GM10248 (cell line): ENCODE results near the gene RFNG.

Source experiments
- CTCF ChIA-PET: fragments of 300-600 bp; sonication (Branson Sonifier 250); formaldehyde crosslinking; extraction: SDS; loops from one replicate; lab custom pipeline; 2021; ENCODE audit warnings: antibody characterized with exemption; lab: Yijun Ruan, JAX
- POLR2A ChIA-PET: fragments of 350-650 bp; sonication (Branson Sonifier 250); formaldehyde crosslinking; extraction: SDS; loops from one replicate; lab custom pipeline; 2020; ENCODE audit warnings: antibody characterized with exemption; lab: Yijun Ruan, JAX
- DNase-seq: peaks from one replicate; pipeline ENCODE4 v3.0.0; 2012; ENCODE audit errors: extremely low spot score
- CTCF ChIP-seq: IDR thresholded peaks from 2 replicates; pipeline ENCODE4 v1.5.1; 2012; ENCODE audit warnings: mild to moderate bottlenecking, low read depth; ENCODE audit errors: extremely low read depth, missing control alignments, control extremely low read depth

The RFNG gene

DNA sequence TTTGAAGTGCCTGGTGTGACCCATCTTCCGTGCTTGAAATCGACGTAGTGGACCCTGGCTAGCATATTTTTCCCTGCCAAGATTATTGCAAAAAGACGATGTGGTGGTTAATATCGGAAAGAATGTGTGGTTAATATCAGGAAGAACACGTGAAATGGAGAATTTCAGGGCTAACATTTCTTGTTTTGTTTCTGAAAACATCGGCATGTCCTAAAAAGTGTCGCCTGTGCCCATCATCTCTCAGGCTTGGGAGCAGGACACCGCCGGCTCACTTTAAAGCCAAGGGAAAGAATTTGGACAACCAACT lies 13.8 kb downstream of the RFNG start:
- no peak for DNase-seq
- TF ChIP-seq CTCF, result no peak
- POLR2A ChIA-PET, result interaction anchor here (0.6 to 1.6 kb wide), 9 partner anchors 12 to 262 kb away, joined by 3 to 14 read pairs (median 3); partner anchors contain the start of genes CENPX, GPS1 and LRRC45
- CTCF ChIA-PET, result interaction anchor here (0.6 to 5.6 kb wide), 33 partner anchors 9 to 388 kb away, joined by 3 to 67 read pairs (median 3); partner anchors contain the start of genes CENPX, LRRC45 and PYCR1

DNA sequence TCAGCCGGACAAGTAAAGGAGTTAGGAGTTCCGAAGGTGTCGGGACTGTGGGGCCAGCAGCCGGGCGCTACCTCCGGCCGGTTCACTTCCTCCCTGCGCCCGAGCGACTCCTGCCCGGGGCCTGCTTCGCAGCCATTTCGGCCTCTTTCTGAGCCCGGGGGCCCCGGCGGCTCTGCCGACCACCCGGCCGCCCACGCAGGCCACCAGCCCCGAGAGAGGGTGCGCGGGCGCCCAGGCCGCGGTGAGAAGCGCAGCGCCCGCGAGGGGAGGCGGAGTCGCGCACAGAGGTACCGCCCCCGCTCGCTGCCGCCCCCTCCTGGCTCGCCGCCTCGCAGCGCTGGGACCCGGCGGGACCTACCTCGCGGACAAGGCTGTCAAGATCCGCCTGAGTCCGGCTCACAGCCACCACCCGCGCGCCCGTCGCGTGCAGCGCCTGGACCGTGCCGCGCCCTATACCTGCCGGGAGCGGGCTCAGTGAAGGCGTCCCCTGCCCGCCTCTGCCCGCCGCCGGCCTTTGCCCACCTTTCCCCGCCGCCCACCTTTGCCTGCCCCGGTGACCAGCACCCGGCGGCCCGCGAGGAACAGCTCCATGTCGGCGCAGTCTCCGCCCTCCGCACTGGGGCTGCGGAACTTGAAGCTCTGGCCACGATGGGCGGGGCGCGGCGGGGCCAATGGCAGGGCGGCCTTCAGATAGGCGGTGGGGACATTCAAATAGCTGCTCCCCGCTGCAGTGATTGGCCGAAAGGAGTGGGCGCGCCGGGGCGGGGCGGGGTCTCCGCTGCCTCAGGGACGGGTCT lies 14.3 kb downstream of the RFNG start, which contains the start of gene DCXR:
Gene DCXR, minus strand, starts transcription at position 606 of the 797 bp plus-strand sequence. Its CDS starts 15 bp downstream, at position 591.
- peak; percentile 98 for DNase-seq
- peak; percentile 93 for TF ChIP-seq CTCF
- ChIA-PET POLR2A (interaction anchor here (0.6 to 1.6 kb wide), 10 partner anchors 12 to 262 kb away, joined by 3 to 14 read pairs (median 4); partner anchors contain the start of genes CENPX, GPS1 and LRRC45), CTCF (interaction anchor here (0.6 to 5.6 kb wide), 35 partner anchors 10 to 387 kb away, joined by 3 to 67 read pairs (median 3); partner anchors contain the start of genes CENPX, LRRC45 and PYCR1)

- no peak for DNase-seq
- ChIA-PET POLR2A (interaction anchor here (1.6 kb wide), 1 partner anchor 13 kb away, joined by 5 read pairs; no protein-coding TSS in a partner anchor), CTCF (interaction anchor here (0.8 to 3.0 kb wide), 7 partner anchors 10 to 118 kb away, joined by 3 to 16 read pairs (median 5); partner anchors contain the start of genes CENPX and LRRC45)
- no peak for TF ChIP-seq CTCF
Measured at GRCh38 chr17:82036634-82037091, 14.9 kb downstream of the RFNG start.

GRCh38 chr17:82035956-82036633 lies 15.5 kb downstream of the RFNG start:
- POLR2A ChIA-PET, result no interaction called here
- CTCF ChIA-PET, result interaction anchor here (0.6 to 3.0 kb wide), 8 partner anchors 12 to 78 kb away, joined by 3 to 16 read pairs (median 4); partner anchors contain the start of genes CENPX and LRRC45
- no peak for DNase-seq
- TF ChIP-seq CTCF, result no peak

DNA sequence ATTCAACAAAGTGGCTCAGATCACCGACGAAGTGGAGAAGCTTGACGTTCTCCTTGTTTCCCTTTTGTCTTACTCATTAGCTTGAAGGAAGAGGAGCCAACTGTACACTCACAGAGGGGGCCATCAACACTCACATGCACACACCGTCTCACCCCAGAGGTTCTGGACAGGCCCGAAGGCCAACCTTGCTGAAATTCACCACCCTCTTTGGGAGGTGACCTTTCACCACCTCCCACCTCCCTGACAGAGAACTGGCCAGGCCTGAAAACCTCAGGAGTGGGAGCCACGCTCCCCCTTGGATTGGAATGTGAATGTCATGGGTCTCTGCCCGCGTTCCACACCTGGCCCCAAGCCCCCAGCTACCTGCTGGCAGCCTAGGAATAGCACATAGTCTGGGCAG lies 16.1 kb downstream of the RFNG start:
- no peak for DNase-seq
- ChIA-PET CTCF (interaction anchor here (0.9 to 3.0 kb wide), 7 partner anchors 12 to 119 kb away, joined by 3 to 16 read pairs (median 4); partner anchors contain the start of genes CENPX and LRRC45), POLR2A (no interaction called here)
- no peak for TF ChIP-seq CTCF
